Kidney epithelial cell (primary cell): ENCODE measurements around the gene NFIC. TPM values are rescaled to one million over a fixed set of nuclear protein-coding genes. Genes with fewer than 3 reads are reported as not detected.

ENCODE experiments used
- DNase-seq: peaks from one replicate; pipeline ENCODE4 v3.0.0-alpha.2; 2010; ENCODE audit warnings: low read depth
- H3K27me3 ChIP-seq: 2 replicates; pipeline ENCODE4 v1.6.0; 2011; ENCODE audit warnings: low read length; ENCODE audit not compliant: control insufficient read depth, insufficient read depth
- H3K36me3 ChIP-seq: 2 replicates; pipeline ENCODE4 v1.5.1; 2011; ENCODE audit warnings: low read length; ENCODE audit not compliant: control insufficient read depth, insufficient read depth
- H3K4me3 ChIP-seq: 2 replicates; pipeline ENCODE4 v1.5.1; 2011; ENCODE audit warnings: low read depth, mild to moderate bottlenecking, control low read depth, low read length
- total RNA-seq: library from RNA; depleted of rRNA; stranded (reverse); fragments of >200 nt; gene quantifications from 2 replicates; pipeline ENCODE4 v1.2.3, GENCODE V29; 2015
- TF ChIP-seq, protein P1 (sequence below): IDR thresholded peaks from 2 replicates; pipeline ENCODE4 v1.5.1; 2011; ENCODE audit warnings: mild to moderate bottlenecking, moderate library complexity, low read length, control low read depth, inconsistent platforms; ENCODE audit not compliant: insufficient read depth, poor library complexity, severe bottlenecking

Gene NFIC
- total RNA-seq, 1 donor from 2014 or later, result 18.0 TPM

DNA sequence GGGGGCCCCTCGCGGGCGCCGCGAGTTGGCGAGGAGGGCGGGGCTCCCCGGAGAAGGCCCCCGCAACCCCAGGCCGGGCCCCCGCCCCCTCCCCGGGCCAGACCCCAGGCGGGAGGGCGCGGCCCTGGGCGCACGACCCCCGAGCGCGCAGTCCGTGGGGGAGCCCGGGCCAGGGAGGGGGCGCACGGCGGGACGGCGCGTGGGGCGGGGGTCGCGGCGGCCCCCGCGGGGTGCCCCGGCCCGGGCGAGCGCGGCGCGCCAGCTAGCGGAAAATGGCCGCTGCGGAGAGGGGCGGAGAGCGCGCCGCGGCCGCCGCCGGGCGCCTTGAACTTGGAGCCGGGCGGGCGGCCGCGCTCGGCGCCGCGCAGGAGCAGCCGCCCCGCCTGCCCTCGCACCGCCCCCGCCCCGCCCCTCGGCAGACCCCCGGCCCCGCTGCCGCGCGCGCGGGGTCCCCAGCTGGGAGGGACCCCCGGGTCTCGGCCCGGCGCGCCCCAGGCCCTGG lies 6.4 kb upstream of the NFIC start:
- no peak for DNase-seq

DNA sequence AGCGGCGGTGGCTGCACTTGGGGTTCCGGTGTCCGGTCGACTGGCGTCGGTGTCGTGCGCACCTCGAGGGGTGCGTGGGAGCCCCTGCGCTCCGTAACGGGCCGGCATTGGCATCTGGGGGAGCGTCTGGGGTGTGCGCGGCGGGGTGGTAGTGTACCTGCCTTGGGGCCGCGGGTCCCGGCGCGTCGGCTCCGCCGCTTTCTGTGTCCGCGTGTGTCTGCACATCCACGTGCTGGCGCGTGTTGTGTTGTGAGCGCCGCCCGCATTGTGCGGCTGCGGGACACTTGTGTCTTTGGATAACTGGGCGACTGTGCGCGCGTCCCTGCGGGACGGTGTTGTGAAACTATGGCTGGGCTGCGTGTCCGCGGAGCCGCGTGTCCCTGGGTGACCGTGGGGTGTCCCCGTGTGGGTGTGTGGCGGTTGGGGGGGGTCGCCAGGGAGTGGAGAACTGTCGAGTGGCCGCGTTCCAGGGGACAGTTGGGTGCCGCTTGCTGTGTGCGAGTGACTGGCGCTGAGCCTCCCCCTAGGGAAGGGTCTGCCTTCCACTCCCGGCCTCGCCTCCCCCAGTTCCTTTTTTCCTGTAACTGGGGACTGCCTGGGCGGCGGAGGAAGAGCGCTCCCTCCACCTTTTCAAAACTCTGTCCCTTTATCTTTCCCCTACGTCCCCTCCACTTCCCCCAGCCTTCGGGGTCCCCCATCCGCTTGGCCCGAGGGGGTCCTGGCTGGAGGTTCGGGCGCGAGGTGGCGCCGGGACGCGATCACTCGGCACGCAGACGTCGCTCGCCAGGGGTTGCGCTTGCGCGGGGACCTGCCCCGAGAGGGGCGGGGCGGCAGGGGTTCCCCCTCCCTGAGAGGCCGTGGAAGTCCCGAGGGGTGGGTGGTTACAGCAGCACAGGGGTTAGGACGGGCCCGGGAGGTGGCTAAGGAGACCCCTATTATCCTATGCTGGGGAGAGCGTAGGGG lies 5.7 kb upstream of the NFIC start:
- Histone ChIP-seq H3K36me3 (no peaks in the 10 kb centered on the region), H3K4me3 (peak overlapping the region; percentile 76), H3K27me3 (peaks cover 12% of the 10 kb centered on the region)
- no peak for DNase-seq
- TF ChIP-seq, protein P1, sequence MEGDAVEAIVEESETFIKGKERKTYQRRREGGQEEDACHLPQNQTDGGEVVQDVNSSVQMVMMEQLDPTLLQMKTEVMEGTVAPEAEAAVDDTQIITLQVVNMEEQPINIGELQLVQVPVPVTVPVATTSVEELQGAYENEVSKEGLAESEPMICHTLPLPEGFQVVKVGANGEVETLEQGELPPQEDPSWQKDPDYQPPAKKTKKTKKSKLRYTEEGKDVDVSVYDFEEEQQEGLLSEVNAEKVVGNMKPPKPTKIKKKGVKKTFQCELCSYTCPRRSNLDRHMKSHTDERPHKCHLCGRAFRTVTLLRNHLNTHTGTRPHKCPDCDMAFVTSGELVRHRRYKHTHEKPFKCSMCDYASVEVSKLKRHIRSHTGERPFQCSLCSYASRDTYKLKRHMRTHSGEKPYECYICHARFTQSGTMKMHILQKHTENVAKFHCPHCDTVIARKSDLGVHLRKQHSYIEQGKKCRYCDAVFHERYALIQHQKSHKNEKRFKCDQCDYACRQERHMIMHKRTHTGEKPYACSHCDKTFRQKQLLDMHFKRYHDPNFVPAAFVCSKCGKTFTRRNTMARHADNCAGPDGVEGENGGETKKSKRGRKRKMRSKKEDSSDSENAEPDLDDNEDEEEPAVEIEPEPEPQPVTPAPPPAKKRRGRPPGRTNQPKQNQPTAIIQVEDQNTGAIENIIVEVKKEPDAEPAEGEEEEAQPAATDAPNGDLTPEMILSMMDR, result no peak

More for the DNA sequence above, 6.4 kb upstream of the NFIC start:
- Histone ChIP-seq H3K36me3 (no peaks in the 10 kb centered on the region), H3K4me3 (peak overlapping the region; percentile 76), H3K27me3 (peaks cover 12% of the 10 kb centered on the region)
- TF ChIP-seq, protein P1, result no peak

DNA sequence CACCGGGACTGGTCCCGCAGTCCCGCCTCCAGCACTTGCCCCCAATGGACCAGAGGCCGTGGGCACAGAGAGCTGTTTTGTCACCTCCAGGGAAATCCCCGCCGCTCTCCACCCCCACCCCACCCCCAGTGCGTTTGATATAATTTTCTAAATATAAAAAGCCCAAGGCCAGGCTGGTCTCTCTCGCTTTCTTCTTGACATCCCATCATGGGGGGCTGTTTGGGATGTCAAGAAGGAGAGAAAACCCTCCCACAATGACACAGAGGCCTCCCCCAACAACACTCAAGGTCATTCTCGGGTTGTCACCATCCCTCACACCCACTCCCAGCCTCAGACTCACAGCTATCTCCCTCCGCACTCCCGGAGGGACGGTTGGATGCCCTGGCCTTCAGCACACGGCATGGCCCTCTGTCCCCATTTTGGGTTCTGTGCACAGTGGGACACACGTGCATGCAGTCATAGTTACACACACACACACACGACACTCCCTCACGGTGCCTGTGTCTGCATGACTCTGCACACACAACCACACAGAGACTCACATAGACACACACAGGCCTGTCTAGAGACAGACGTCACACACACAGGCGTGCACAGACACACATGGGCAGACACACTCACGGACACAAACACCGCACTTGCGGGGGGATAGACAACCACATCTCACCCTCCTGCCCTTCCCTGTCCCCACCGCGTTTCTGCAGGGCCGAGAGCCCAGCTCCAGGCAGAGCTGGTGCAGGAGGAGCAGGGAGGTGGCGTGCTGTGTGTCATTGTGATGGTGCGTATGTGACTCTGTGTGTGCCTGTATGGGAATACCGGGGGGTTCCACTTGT lies 4.8 kb upstream of the NFIC start:
- no peak for DNase-seq
- TF ChIP-seq, protein P1, result no peak
- peaks cover 12% of the 10 kb centered on the region for H3K27me3 ChIP-seq
- no peaks in the 10 kb centered on the region for H3K36me3 ChIP-seq
- H3K4me3 ChIP-seq, result no peak overlapping the region

DNA sequence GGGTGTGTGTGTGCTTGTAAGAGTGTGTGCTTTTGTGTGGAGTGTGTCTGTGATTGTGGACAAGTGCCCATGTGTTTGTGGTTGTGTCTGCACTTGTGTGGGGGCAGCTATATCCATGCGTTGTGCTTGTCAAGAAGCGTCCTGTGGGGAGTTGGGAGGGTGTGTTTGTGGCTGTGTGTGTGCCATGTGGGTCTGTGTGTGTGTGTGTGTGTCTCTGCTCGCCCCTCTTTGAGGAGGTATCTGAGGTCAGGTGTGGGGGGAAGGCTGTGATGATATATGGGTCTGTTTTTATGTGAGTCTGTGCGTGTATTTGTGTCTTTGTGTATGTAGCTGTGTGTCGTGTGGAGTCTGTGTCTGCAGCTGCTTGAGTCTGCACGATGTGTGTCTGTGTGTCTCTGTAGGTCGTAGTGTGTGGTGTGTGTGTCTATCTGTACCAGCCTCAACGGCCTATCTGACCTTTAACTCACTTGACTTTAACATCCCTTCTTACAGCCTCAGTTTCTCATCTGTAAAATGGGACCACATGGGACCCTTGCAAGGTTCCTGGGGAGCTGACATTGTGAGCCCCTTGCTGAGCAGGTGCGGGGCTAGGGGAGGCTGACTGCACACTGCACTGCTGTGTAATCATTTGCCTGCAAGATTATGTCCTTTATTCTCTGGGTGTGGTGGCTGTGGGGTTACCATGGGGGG lies 4.0 kb upstream of the NFIC start:
- no peak for DNase-seq
- TF ChIP-seq, protein P1, result no peak
- Histone ChIP-seq H3K36me3 (no peaks in the 10 kb centered on the region), H3K27me3 (peaks cover 12% of the 10 kb centered on the region), H3K4me3 (no peak overlapping the region)

DNA sequence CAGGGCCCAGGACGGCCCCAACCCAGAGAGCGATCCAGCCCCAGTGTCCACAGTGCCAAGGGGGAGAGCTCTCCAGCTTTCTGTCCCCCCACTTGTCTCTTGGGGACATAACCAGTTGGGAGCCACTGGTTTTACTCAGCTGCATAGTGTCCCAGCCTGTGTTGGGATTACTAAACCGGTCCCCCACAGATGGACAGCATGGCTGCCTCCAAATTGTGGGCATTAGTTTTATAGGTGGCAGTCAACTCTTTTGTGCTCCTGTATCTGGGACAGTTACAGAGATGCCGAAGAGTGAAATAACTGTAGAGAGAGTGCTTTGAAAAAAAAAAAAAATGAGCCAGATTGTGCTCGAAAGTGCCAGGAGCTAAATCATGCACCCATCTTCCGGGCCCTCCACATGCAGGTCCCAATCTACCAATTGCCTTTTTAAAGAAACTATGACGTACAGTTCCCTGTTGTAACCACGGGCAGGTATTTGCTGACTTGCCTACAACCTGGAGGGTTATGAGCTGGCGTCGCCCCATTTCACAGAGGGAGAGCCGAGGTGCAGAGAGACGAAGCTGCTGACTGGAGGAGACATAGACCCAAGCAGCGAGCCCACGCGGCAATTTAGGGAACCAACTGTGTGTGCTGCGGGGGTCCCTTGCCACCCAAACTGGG lies 2.4 kb upstream of the NFIC start:
- no peak for DNase-seq
- H3K4me3 ChIP-seq, result no peak overlapping the region
- TF ChIP-seq, protein P1, result no peak
- H3K27me3 ChIP-seq, result peaks cover 1% of the 10 kb centered on the region
- no peaks in the 10 kb centered on the region for H3K36me3 ChIP-seq
